Gastrocnemius medialis (tissue), 4 donors: ENCODE results near the gene PRKCH.

Experiments used
- CTCF ChIP-seq, 5 experiments: fragments of 450-650 bp in 3 of 5; fragments of 200-600 bp in 2 of 5; sonication (generic) in 2 of 5; IDR thresholded peaks in 4 of 5; conservative IDR thresholded peaks in 1 of 5; 1 replicate in 4 of 5; 2 replicates in 1 of 5; pipeline ENCODE4 v1.5.1; 2016 to 2019; ENCODE audit warnings: antibody characterized with exemption in 5 of 5, mild to moderate bottlenecking in 3 of 5, moderate library complexity in 3 of 5
- POLR2A ChIP-seq, 2 donors: fragments of 450-650 bp; IDR thresholded peaks; one replicate each; pipeline ENCODE4 v1.6.1; 2017; ENCODE audit warnings: antibody characterized with exemption in 2 of 2, mild to moderate bottlenecking in 2 of 2, moderate library complexity in 2 of 2

GRCh38 chr14:61368781-61369453, 47.5 kb downstream of the PRKCH start:
- no peak for TF ChIP-seq CTCF (IDR thresholded peaks at IDR 0.05 in 4 of 5, conservative IDR thresholded peaks at IDR 0.05 in 1 of 5)
- TF ChIP-seq POLR2A (IDR thresholded peaks at IDR 0.05) = no peak
